CD14-positive monocyte (primary cell): ENCODE results near the gene HIVEP3. TPM values are rescaled to one million over a fixed set of nuclear protein-coding genes. Genes with fewer than 3 reads are reported as not detected.

Source experiments
- DNase-seq, 3 donors: peaks; one replicate each; pipeline ENCODE4 v3.0.0-alpha.2; 2011 to 2022
- H2AFZ ChIP-seq: 2 replicates; pipeline ENCODE4 v1.6.0; 2012; ENCODE audit warnings: mild to moderate bottlenecking, low read depth, low read length, inconsistent platforms; ENCODE audit not compliant: insufficient read depth, poor library complexity, severe bottlenecking
- H3K27ac ChIP-seq, 2 donors: 1 replicate in 1 of 2; 2 replicates in 1 of 2; pipeline ENCODE4 v1.5.1; 2012 to 2013; ENCODE audit warnings: low read length in 2 of 2, control low read depth in 1 of 2, inconsistent platforms in 1 of 2, low read depth in 1 of 2, mild to moderate bottlenecking in 1 of 2
- H3K27me3 ChIP-seq, 2 donors: one replicate each; pipeline versions ENCODE4 v1.6.0 to v1.6.1; 2011 to 2013; ENCODE audit warnings: low read length in 2 of 2; ENCODE audit not compliant: control insufficient read depth in 2 of 2, insufficient read depth in 2 of 2
- H3K36me3 ChIP-seq, 2 donors: replicated peaks in 1 of 2; 1 replicate in 1 of 2; 2 replicates in 1 of 2; pipeline versions ENCODE4 v1.5.1 to v1.6.1; 2012 to 2013; ENCODE audit warnings: low read length in 2 of 2, control low read depth in 1 of 2, inconsistent platforms in 1 of 2, mild to moderate bottlenecking in 1 of 2; ENCODE audit not compliant: insufficient read depth in 2 of 2, control insufficient read depth in 1 of 2
- H3K4me1 ChIP-seq, 2 donors: 1 replicate in 1 of 2; 2 replicates in 1 of 2; pipeline versions ENCODE4 v1.5.1 to v1.6.1; 2012 to 2013; ENCODE audit warnings: low read length in 2 of 2, control low read depth in 1 of 2, inconsistent platforms in 1 of 2, mild to moderate bottlenecking in 1 of 2, moderate library complexity in 1 of 2; ENCODE audit not compliant: insufficient read depth in 2 of 2, control insufficient read depth in 1 of 2
- H3K4me2 ChIP-seq: replicated peaks from 2 replicates; pipeline ENCODE3; 2012; ENCODE audit warnings: low read length, moderate library complexity, mild to moderate bottlenecking; ENCODE audit not compliant: poor library complexity, severe bottlenecking; ENCODE audit errors: extremely low read depth
- H3K4me3 ChIP-seq, 3 experiments: fragments of 200-600 bp in 1 of 3; sonication (generic) in 1 of 3; replicated peaks in 1 of 3; 1 replicate in 2 of 3; 2 replicates in 1 of 3; pipeline ENCODE4 v1.5.1; 2011 to 2013; ENCODE audit warnings: low read length in 3 of 3, mild to moderate bottlenecking in 3 of 3, control low read depth in 2 of 3, low read depth in 2 of 3, inconsistent platforms in 1 of 3, moderate library complexity in 1 of 3
- H3K79me2 ChIP-seq: 2 replicates; pipeline ENCODE4 v1.6.0; 2012; ENCODE audit warnings: mild to moderate bottlenecking, control low read depth, inconsistent platforms, low read length, moderate library complexity; ENCODE audit not compliant: insufficient read depth
- H3K9ac ChIP-seq: 2 replicates; pipeline ENCODE4 v1.6.0; 2017; ENCODE audit warnings: low read length, mild to moderate bottlenecking; ENCODE audit not compliant: insufficient read depth, poor library complexity, severe bottlenecking
- H3K9me3 ChIP-seq, 2 donors: replicated peaks in 1 of 2; 1 replicate in 1 of 2; 2 replicates in 1 of 2; pipeline versions ENCODE4 v1.5.1 to v1.6.1; 2012 to 2013; ENCODE audit warnings: low read length in 2 of 2, control low read depth in 1 of 2; ENCODE audit not compliant: control insufficient read depth in 1 of 2, insufficient read depth in 1 of 2
- H4K20me1 ChIP-seq: 2 replicates; pipeline ENCODE4 v1.6.0; 2012; ENCODE audit warnings: mild to moderate bottlenecking, low read length, control low read depth, moderate library complexity; ENCODE audit not compliant: insufficient read depth
- H3K27ac Mint-ChIP-seq, 7 donors: one replicate each; pipeline ENCODE4 v1.8.0; 2020; ENCODE audit warnings: mild to moderate bottlenecking in 7 of 7, mixed read lengths in 7 of 7, moderate library complexity in 6 of 7, inconsistent platforms in 2 of 7
- H3K27me3 Mint-ChIP-seq, 3 donors: one replicate each; pipeline ENCODE4 v1.8.0; 2021 to 2022; ENCODE audit warnings: low read depth in 3 of 3, mild to moderate bottlenecking in 3 of 3, mixed read lengths in 3 of 3, moderate library complexity in 3 of 3, inconsistent platforms in 1 of 3
- H3K36me3 Mint-ChIP-seq, 2 donors: one replicate each; pipeline ENCODE4 v1.8.0; 2020; ENCODE audit warnings: mixed read lengths in 2 of 2, inconsistent platforms in 1 of 2, mild to moderate bottlenecking in 1 of 2
- H3K4me1 Mint-ChIP-seq: one replicate; pipeline ENCODE4 v1.8.0; 2020; ENCODE audit warnings: mild to moderate bottlenecking, mixed read lengths
- H3K4me3 Mint-ChIP-seq, 2 donors: one replicate each; pipeline ENCODE4 v1.8.0; 2020; ENCODE audit warnings: mild to moderate bottlenecking in 2 of 2, mixed read lengths in 2 of 2, moderate library complexity in 1 of 2
- H3K9me3 Mint-ChIP-seq, 7 donors: one replicate each; pipeline ENCODE4 v1.8.0; 2020 to 2022; ENCODE audit warnings: mixed read lengths in 7 of 7, mild to moderate bottlenecking in 6 of 7, moderate library complexity in 6 of 7, inconsistent platforms in 2 of 7
- CTCF ChIP-seq: fragments of 200-600 bp; IDR thresholded peaks from one replicate; pipeline ENCODE4 v1.8.0; 2022; ENCODE audit warnings: antibody characterized with exemption, mild to moderate bottlenecking
- WGBS: methylation state at CpG from one replicate; pipeline ENCODE4 v1.1.5; 2013; ENCODE audit warnings: missing lambda C conversion rate; ENCODE audit not compliant: insufficient coverage; 5-methylcytosine and 5-hydroxymethylcytosine counted together
- intact Hi-C, 2 donors: fragments of 100-400 bp; cut with micrococcal nuclease; formaldehyde crosslinking; loops; one replicate each; pipeline versions ENCODE4 v1.15.0 to v1.15.1; 2023
- polyA plus RNA-seq, 3 donors: library from polyadenylated mRNA; depleted of rRNA in 1 of 3; unstranded in 2 of 3; stranded (reverse) in 1 of 3; fragments of 300-500 nt in 2 of 3; fragments of >200 nt in 1 of 3; fragmentation: Illumina TruSeq in 2 of 3; gene quantifications; 1 replicate in 2 of 3; 2 replicates in 1 of 3; pipeline ENCODE4 v1.2.3, GENCODE V29; 2012 to 2021

Gene HIVEP3
- polyA plus RNA-seq, 3 donors = 1.2 to 3.7 (median 1.8) TPM

- peak overlapping the region; percentile 88 to 96 for H3K4me3 Mint-ChIP-seq
- Histone ChIP-seq H2AFZ (peak overlapping the region; percentile 89), H3K9ac (peak overlapping the region; percentile 71), H4K20me1 (no peaks in the 10 kb centered on the region), H3K79me2 (no peaks in the 10 kb centered on the region), H3K9me3 (no peaks in the 10 kb centered on the region), H3K27me3 (no peaks in the 10 kb centered on the region), H3K4me1 (peaks cover 22 to 34% of the 10 kb centered on the region in 2 donors), H3K4me2 (peak overlapping the region; percentile 81), H3K36me3 (no peaks in the 10 kb centered on the region), H3K4me3 (peak overlapping the region in 1 of 3 experiments; percentile 83), H3K27ac (peak overlapping the region; percentile 61 to 91)
- no peaks in the 10 kb centered on the region for H3K27me3 Mint-ChIP-seq
- no peak for TF ChIP-seq CTCF
- no peaks in the 10 kb centered on the region for H3K9me3 Mint-ChIP-seq
- WGBS = 0% methylated on average over 1 of the region's 6 CpGs
- peaks cover 36% of the 10 kb centered on the region for H3K4me1 Mint-ChIP-seq
- no peaks in the 10 kb centered on the region for H3K36me3 Mint-ChIP-seq
- peak overlapping the region; percentile 91 to 96 (median 93) for H3K27ac Mint-ChIP-seq
- DNase-seq = peak in 1 of 3 donors; percentile 5
- intact Hi-C loops = loop anchor here in 1 of 2 donors (5.0 kb wide), 1 partner anchor 49 kb away; no protein-coding TSS in a partner anchor
Measured at GRCh38 chr1:41890825-41891198, 27.9 kb downstream of the HIVEP3 start.

- Histone ChIP-seq H3K4me1 (peaks cover 20 to 32% of the 10 kb centered on the region in 2 donors), H3K4me2 (no peak overlapping the region), H3K36me3 (no peaks in the 10 kb centered on the region), H3K79me2 (no peaks in the 10 kb centered on the region), H3K4me3 (no peak overlapping the region), H3K27ac (peak overlapping the region in 1 of 2 donors; percentile 91), H3K9ac (no peak overlapping the region), H3K9me3 (no peaks in the 10 kb centered on the region), H4K20me1 (no peaks in the 10 kb centered on the region), H3K27me3 (no peaks in the 10 kb centered on the region), H2AFZ (no peak overlapping the region)
- DNase-seq = no peak
- Mint-ChIP-seq H3K27me3 (no peaks in the 10 kb centered on the region), H3K36me3 (no peaks in the 10 kb centered on the region), H3K27ac (peak overlapping the region in 1 of 7 donors; percentile 92), H3K4me1 (peaks cover 30% of the 10 kb centered on the region), H3K9me3 (no peaks in the 10 kb centered on the region), H3K4me3 (no peak overlapping the region)
- 100% methylated on average over 2 of the region's 8 CpGs for WGBS
- intact Hi-C loops = loop anchor here in 1 of 2 donors (5.0 kb wide), 1 partner anchor 47 kb away; no protein-coding TSS in a partner anchor
- TF ChIP-seq CTCF = no peak
Measured at GRCh38 chr1:41889506-41890414, 29.0 kb downstream of the HIVEP3 start.
